COLO668 (cell line): ENCODE data around the gene TMEM248.
"Not testable (repeated sequence)": the region's sequence is repeated elsewhere in the genome, so short reads cannot be mapped to it uniquely, and the experiment has no call there.

Experiments
- DNase-seq: peaks from one replicate; lab custom pipeline; 2025; ENCODE audit not compliant: unreplicated experiment; lab: John Stamatoyannopoulos, UW

Gene TMEM248, protein sequence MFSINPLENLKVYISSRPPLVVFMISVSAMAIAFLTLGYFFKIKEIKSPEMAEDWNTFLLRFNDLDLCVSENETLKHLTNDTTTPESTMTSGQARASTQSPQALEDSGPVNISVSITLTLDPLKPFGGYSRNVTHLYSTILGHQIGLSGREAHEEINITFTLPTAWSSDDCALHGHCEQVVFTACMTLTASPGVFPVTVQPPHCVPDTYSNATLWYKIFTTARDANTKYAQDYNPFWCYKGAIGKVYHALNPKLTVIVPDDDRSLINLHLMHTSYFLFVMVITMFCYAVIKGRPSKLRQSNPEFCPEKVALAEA

DNA sequence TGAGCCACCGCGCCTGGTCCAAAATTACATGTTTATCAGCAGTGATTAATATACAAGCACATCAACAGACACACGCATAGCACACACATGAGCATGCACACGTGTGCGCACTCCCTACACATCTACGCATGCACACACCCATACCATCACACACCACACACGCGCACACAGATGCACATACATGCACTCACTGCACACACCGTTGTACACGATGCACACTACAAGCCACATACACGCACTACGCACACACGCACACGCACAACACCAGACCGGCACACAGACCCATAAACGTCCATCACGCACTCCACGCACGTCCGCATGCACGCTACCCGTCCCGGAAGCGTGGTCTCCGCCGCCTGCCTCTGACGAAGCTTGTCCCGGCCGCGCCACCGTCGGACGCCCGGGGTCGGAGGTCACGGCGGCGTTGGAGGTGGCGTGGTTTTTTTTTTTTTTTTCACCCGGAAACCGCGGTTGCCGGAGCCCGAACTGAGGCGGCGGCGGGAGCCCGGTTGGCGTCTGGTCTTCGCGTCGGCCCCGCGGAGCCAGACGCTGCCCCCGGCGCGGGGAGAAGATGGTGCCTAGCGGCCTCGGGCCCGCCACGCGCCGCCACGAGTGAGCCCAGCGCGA, at the start of gene TMEM248:
TMEM248 (plus strand) TSS at position 457 of the 627 bp plus-strand sequence. CDS start 20,641 bp downstream, outside the sequence.
- peak; percentile 92 for DNase-seq

DNA sequence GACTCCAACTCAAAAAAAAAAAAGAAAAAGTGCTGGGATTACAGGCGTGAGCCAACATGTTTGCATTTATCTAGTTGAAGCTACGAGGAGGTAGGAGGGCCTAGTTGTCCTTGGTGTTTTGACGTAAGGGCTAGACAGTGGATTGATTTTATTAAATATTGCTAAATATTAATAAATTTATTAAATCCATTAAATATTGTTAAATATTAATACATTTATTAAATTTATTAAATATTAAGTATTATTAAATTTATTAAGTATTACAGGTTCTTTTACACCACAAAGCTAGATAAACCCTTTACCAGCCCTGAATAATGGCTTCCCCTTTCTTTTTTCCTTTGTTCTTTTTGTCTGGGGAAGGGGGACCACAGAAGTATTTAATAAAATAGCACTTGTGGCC, 47.5 kb upstream of the TMEM248 start:
- DNase-seq = no peak

DNA sequence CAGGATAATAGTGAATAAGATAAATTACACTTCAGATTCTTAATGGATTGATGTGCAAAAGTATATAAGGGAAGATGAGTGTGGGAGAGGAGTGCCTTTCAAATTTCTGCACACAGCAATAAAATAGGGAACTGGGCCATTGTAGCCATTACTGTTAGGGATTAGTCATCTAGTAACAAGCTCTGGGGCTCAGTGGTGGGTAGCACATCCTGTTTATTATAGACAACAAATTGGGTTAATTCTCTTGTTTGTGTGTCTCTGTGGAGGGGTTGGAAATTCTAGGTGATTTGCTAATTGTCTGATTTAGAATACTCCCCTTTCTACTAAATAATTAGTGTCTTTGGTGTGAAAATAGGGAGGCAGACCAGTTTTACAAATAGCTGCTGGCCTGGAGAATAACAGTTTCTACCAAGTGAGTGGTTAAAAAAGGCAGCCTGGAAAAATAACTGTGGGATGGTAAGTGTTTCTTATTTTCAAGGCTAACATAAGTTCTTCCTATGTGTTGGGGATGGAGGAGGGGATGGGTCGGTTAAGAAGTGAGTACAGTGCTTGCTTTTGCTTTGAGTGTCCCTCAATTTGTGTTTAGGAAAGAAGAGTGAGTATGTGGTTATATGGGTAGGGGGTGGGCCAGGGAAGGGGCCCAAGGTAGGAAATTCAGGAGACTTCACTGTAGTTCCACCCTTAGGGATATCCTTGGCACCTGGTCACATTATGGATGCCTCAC, 43.3 kb upstream of the TMEM248 start:
- DNase-seq = no peak

DNA sequence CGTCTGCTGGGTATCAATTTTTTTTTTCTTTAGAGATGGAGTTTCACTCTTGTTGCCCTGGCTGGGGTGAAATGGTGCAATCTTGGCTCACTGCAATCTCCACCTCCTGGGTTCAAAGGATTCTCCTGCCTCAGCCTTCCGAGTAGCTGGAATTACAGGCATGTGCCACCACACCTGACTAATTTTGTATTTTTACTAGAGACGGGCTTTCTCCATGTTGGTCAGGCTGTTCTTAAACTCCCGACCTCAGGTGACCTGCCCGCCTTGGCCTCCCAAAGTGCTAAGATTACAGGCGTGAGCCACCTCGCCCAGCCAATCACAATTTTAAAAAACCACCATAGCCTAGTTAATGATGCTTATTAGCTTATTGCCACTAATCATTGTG, 42.7 kb upstream of the TMEM248 start:
- not testable (repeated sequence) for DNase-seq

DNA sequence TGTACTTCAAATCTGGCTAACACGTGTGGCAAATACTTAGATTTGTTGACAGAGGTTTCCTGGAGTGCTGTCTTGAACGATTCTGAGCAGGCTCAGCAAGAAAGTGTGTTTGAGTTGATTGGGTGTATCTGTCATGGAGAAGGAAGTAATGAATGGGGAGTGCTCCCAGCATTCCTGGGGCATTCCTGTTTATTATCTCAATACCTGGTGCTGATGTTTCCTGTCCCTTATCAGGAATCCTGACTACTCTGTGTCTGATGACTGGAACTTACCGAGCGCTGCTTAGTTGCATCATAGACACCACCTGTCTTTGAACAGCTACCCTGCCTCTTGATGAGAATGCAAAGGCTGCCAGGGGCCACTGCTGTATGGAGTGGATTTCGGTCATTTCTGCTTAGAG, 41.0 kb upstream of the TMEM248 start:
- no peak for DNase-seq

DNA sequence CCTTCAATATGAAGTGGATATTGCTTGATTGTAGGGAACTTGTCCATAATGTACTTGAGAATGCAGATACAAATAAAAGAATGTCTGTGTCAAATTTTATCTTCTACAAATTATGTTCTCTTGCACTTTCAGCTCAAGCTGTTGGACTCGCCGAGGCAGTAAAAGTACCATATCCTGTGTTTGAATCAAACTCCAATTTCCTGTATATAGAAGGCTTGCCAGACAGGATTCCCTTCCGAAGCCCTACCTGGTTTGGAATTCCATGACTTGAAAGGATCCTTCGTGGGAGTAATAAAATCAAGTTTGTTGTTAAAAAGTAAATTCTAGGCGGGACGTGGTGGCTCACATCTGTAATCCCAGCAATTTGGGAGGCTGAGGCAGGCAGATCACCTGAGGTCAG, 40.4 kb upstream of the TMEM248 start:
- DNase-seq = not testable (repeated sequence)

DNA sequence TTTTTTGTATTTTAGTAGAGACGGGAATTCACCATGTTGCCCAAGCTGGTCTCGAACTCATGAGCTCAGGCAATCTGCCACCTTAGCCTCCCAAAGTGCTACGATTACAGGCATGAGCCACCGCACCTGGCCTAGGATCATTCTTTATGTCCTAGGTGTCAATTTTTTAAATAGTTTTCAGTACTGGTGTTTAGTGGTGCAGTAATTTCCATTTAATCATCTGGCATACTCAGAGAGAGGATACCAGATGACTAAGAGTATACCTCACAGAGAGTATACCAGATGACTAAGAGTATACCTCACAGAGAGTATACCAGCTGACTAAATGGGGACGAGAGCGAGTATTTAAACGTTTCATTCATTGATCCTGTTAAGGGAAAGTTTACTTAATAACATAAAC, 37.3 kb upstream of the TMEM248 start:
- DNase-seq = no peak

DNA sequence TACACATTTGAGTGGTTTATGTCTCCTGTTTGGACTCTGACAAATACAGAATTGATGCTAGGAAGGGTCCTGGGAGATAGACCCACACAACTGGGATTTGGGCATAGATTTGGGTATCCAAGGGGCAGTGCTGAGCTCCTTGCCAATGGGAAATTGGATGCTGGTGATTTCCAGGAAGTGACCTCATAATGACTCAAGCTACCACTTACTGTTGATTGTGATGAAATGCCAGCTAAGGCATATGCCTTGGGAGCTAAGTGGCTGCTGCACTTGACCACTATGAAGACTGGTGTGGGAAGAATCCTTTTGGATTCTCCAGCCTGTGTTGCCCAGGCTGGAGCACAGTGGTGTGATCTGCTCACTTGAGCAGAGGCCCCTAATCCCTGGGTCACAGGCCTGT, 36.5 kb upstream of the TMEM248 start:
- DNase-seq = not testable (repeated sequence)

DNA sequence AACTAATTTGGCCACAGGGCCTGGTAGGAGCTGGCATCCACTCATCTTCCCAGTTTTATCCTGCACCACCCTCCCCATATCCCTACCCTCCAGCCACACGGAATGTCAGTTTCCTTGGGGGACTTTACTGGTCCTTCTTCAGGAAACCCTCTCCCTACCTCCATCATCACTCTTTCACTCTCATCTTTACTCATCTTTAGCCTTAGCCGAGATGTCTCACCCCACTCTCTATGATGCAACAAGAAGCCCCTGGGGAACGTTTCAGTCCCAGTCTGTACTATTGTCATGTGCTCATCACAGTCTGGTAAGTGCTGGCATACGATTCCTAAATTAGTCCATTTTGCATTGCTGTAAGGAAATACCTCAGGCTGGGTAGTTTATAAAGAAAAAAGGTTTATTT, 34.9 kb upstream of the TMEM248 start:
- no peak for DNase-seq

DNA sequence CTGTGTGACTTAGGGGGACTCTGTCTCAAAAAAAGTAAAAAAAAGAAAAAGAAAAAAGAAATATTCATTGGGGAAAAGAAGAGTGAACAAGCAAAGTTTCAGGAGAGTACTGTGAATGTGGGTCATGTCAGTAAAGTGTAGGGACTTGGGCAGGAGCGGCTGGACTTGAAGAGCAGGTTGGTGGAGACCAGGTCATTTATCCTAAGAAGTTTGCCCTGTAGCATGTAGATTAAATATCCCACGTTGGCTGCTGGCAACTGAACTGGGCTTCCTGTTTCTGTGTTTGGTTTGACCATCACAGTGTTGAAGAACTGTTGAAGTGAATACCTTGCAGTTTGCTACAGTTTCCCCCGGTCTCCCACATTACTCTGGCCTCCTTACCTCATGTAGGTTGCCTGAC, 32.8 kb upstream of the TMEM248 start:
- DNase-seq = not testable (repeated sequence)

DNA sequence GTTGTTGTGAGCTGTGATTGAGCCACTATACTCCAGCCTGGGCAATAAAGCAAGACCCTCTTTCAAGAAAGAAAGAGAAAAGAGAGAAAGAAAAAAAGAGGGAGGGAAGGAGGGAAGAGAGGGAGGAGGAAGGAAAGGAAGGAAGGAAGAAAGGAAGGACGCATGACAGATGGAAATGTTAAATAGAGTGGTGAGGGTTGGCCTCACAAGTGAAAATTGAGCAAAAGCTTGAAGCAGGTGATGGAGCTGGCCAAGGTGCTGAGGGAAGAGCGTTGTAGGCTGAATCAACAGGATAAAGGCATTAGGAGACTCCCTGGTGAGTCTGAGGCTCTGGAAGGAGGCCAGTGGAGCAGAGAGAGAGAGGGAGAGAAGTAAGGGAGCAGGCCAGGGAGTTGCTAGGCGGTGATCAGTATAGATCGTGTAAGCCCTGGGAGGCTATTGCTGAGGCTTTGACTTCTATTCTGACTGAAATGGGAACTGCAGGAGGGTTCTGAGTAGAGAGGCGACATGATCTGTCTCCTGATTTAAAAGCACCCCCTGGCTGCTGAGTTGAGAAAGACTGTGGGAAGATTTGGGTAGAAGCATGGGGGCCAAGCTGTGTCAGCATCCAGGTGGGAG, 26.5 kb upstream of the TMEM248 start:
- DNase-seq = no peak

DNA sequence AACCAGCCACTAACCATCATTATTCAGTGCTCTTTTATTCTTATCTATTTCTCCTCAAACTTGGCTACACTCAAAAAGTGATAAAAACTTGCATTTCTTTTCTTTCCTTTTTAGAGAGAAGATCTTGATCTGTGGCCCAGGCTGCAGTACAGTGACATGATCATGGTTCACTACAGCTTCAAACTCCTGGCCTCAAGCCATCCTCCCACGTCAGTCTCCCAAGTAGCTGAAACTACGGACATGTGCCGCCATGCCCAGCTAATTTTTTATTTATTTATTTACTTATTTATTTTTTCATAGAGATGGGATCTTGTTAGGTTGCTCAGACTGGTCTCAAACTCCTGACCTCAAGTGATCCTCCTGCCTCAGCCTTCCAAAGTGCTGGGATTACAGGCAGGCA, 24.6 kb upstream of the TMEM248 start:
- no peak for DNase-seq

DNA sequence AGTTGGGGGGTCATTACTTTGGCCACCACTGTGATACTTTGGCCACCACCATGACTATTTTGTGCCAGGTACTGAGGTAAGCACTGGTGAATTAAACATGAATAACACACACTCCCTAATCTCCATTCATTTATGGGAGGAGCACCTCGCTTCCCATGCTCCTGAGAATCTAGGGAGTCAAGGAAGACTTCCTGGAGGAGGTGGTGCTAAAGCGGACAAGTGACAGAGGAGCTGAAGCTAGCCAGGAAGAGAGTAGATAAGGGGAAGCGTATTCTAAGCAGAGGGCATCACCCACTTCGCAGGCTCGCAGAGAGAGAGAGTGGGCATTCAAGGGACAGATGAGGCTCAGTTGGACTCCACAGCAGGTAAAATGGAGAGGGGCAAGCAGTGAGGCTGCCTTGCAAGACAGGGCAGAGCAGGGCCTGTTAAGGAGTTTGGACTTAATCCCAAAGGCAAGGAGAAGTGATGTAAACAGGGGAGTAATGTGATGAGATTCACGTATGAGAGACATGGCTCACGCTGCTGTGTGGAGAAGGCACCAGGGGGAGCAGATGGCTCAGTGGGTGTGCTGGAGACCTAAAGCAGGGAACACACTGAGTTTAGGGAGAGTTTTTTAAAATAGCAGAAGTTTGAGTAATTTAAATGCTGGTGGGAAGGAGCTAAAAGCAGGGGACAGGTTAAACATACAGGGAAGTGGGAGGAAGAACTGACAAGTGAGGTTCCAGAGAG, 21.3 kb upstream of the TMEM248 start:
- no peak for DNase-seq

DNA sequence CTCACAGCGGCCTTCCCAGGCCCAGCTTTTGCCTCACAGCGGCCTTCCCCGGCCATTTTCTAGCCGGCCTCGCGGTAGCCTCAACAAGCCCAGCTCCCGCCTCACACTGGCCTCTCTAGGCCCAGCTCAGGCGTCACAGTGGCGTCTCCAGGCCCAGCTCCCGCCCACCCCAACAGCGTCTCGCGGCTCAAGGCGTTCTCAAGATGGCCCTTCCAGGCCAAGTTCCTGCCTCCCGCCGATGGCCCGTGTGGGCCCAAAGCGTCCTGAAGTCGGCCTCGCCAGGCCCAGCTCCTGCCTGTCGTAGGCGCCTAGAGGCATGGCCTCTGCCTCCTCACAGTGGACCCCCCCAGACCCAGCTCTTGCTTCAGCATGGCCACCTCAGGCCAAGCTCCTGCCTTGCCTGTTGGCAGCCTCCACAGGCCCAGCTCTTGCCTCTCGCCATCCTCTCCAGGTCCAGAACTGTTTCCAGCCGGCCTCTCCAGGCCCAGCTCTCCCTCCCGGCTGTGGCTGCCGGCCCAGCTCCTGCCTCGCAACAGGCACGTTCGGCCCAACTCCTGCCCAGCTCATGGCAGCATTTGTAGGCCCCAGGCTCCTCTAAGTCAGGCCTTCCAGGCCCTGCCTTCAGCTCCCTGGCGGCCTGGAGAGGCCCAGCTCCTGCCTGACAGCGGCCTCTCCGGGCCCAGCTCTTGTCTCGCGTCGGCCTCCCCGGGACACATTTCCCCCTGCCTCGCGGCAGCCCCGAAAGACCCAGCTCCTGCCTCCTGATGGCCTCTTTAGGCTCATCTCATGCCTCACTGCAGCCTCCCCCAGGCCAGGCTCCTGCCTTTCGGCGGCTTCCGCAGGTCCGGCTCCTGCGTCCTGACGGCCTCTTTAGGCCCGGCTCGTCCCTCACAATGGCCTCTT, 18.8 kb upstream of the TMEM248 start:
- DNase-seq = no peak

DNA sequence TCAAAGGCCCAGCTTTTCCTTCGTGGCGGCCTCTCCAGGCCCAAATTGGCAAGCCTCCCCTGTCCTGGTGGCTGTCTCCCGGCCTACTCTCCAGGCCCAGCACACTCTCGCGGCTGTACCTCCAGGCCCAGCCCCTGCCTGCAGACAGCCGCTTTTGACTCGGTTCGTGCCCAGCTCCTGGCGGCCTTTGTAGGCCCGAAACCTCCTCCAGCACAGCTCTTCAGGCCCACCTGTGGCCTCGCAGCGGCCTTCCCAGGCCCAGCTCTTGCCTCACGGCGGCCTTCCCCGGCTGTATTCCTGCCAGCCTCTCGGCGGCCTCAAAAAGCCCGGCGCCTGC, 18.2 kb upstream of the TMEM248 start:
- DNase-seq = no peak

DNA sequence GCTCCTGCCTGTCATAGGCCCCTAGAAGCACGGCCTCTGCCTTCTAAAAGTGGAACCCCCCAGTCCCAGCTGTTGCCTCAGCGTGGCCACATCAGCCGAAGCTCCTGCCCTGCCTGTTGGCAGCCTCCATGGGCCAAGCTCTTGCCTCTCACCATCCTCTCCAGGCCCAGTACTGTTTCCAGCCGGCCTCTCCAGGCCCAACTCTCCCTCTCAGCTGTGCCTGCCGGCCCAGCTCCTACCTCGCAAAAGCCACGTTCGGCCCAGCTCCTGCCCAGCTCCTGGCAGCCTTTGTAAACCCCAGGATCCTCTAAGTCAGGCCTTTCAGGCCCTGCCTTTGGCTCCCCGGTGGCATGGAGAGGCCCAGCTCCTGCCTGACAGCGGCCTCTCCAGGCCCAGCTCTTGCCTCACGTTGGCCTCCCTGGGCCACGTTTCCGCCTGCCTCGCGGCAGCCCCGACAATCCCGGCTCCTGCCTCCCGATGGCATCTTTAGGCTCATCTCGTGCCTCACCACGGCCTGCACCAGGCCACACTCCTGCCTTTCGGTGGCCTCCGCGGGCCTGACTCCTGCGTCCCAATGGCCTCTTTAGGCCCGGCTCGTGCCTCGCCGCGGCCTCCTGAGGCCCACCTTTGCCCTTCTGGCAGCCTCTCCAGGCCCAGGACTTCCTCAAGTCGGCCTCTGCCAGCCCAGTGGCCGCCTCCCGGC, 17.5 kb upstream of the TMEM248 start:
- DNase-seq = no peak

DNA sequence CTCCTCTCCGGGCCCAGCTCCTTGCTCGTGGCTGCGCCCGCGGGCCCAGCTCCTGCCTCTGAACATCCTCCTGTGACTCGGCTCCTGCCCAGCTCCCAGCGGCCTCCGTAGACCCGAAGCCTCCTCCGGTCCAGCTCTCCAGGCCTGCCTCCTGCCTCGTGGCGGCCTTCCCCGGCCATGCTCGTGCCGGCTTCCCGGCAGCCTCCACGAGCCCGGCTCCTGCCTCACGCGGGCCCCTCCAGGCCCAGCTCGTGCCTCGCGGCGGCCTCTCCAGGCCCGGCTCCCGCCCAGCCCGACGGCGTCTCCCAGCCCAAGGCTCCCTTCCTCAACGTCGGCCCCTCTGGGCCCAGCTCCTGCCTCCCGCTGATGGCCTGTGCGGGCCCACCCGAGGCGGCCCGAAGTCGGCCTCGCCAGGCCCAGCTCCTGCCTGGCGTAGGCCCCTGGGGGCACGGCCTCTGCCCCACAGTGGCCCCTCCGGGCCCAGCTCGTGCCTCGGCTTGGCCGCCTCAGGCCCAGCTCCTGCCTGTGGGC, 16.9 kb upstream of the TMEM248 start:
- no peak for DNase-seq

DNA sequence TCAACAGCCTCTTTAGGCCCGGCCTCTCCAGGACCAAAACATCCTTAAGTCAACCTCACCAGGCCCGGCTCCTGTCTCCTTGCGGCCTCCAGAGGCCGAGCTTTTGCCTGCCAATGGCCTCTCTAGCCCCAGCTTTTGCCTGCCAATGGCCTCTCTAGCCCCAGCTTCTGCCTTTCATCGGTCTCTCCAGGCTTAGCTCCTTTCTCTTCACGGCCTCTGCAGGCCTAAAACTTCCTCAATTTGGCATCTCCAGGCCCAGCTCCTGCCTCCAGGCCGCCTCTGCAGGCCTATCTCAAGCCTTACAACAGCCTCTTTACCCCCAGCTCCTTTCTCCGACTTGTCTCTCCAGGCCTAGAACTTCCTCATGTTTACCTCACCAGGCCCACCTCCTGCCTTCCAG, 15.7 kb upstream of the TMEM248 start:
- no peak for DNase-seq

DNA sequence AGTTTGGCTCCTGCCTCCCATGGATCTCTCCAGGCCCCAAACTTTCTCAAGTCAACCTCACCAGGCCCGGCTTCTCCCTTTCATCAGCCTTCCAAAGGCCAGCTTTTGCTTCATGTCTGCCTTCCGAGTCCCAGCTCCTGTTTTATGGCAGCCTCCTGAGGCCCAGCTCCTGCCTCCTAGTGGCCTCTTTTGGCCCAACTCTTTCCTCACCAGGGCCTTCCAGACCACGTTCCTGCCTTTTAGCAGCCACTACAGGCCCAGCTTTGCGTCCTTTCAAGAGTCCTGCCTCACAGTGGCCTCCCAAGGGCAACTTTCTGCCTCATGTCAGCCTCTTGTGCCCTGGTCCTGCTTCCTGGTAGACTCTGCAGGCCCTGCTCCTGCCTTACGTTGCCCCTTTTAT, 15.3 kb upstream of the TMEM248 start:
- no peak for DNase-seq
